Mesenchymal stem cell (in vitro differentiated cells and primary cell): ENCODE measurements around the gene IFIT3.

ENCODE experiments used
- DNase-seq: peaks from one replicate; pipeline ENCODE4 v3.0.0-alpha.2; 2013
- H2AFZ ChIP-seq: one replicate; pipeline ENCODE4 v1.6.1; 2013; ENCODE audit warnings: low read depth, mild to moderate bottlenecking, control low read depth, inconsistent platforms, low read length, moderate library complexity
- H2AK5ac ChIP-seq: 2 replicates; pipeline ENCODE4 v1.6.1; 2013; ENCODE audit warnings: low read length, moderate library complexity, mild to moderate bottlenecking, inconsistent platforms; ENCODE audit not compliant: severe bottlenecking
- H2BK120ac ChIP-seq: one replicate; pipeline ENCODE4 v1.6.1; 2013; ENCODE audit warnings: low read depth, mild to moderate bottlenecking, inconsistent platforms, low read length, moderate library complexity
- H2BK12ac ChIP-seq, 2 experiments: one replicate each; pipeline ENCODE4 v1.6.1; 2013; ENCODE audit warnings: inconsistent platforms in 2 of 2, low read length in 2 of 2, mild to moderate bottlenecking in 2 of 2, moderate library complexity in 2 of 2, control low read depth in 1 of 2
- H2BK15ac ChIP-seq: one replicate; pipeline ENCODE4 v1.6.1; 2013; ENCODE audit warnings: mild to moderate bottlenecking, low read depth, inconsistent platforms; ENCODE audit not compliant: poor library complexity, severe bottlenecking
- H2BK5ac ChIP-seq: 2 replicates; pipeline ENCODE4 v1.6.1; 2013; ENCODE audit warnings: low read depth, mild to moderate bottlenecking, low read length, control low read depth, inconsistent platforms; ENCODE audit not compliant: poor library complexity, severe bottlenecking
- H3K14ac ChIP-seq, 2 experiments: one replicate each; pipeline ENCODE4 v1.6.1; 2013; ENCODE audit warnings: inconsistent platforms in 2 of 2, low read length in 2 of 2, control low read depth in 1 of 2, mild to moderate bottlenecking in 1 of 2, moderate library complexity in 1 of 2
- H3K18ac ChIP-seq, 2 experiments: one replicate each; pipeline ENCODE4 v1.6.1; 2013; ENCODE audit warnings: inconsistent platforms in 2 of 2, low read length in 2 of 2, control low read depth in 1 of 2, low read depth in 1 of 2, mild to moderate bottlenecking in 1 of 2
- H3K23ac ChIP-seq, 2 experiments: one replicate each; pipeline ENCODE4 v1.6.1; 2013; ENCODE audit warnings: inconsistent platforms in 2 of 2, low read length in 2 of 2, mild to moderate bottlenecking in 2 of 2, moderate library complexity in 2 of 2, control low read depth in 1 of 2
- H3K27ac ChIP-seq: 2 replicates; pipeline ENCODE4 v1.5.1; 2013; ENCODE audit warnings: mild to moderate bottlenecking, moderate library complexity, low read length, control low read depth, inconsistent platforms; ENCODE audit not compliant: poor library complexity, severe bottlenecking
- H3K27me3 ChIP-seq, 2 experiments: 2 replicates each; pipeline versions ENCODE4 v1.6.1 to v1.7.0; 2013; ENCODE audit warnings: low read length in 2 of 2, mild to moderate bottlenecking in 2 of 2, moderate library complexity in 2 of 2, control low read depth in 1 of 2, inconsistent platforms in 1 of 2; ENCODE audit not compliant: control insufficient read depth in 1 of 2, insufficient read depth in 1 of 2
- H3K36me3 ChIP-seq, 2 experiments: 2 replicates each; pipeline versions ENCODE4 v1.6.1 to v1.7.0; 2013; ENCODE audit warnings: low read length in 2 of 2, control low read depth in 1 of 2, inconsistent platforms in 1 of 2, low read depth in 1 of 2, mild to moderate bottlenecking in 1 of 2; ENCODE audit not compliant: insufficient read depth in 2 of 2, control insufficient read depth in 1 of 2
- H3K4ac ChIP-seq, 2 experiments: one replicate each; pipeline ENCODE4 v1.6.1; 2013; ENCODE audit warnings: inconsistent platforms in 2 of 2, low read length in 2 of 2, mild to moderate bottlenecking in 2 of 2, moderate library complexity in 2 of 2, control low read depth in 1 of 2, low read depth in 1 of 2
- H3K4me1 ChIP-seq: 2 replicates; pipeline ENCODE4 v1.6.1; 2013; ENCODE audit warnings: low read depth, low read length, control low read depth; ENCODE audit not compliant: control insufficient read depth, insufficient read depth
- H3K4me2 ChIP-seq: 2 replicates; pipeline ENCODE4 v1.6.1; 2013; ENCODE audit warnings: low read length, mild to moderate bottlenecking, inconsistent platforms; ENCODE audit not compliant: poor library complexity, severe bottlenecking
- H3K4me3 ChIP-seq, 2 experiments: 2 replicates each; pipeline versions ENCODE4 v1.5.1 to v1.7.0; 2013; ENCODE audit warnings: low read length in 2 of 2, mild to moderate bottlenecking in 2 of 2, control low read depth in 1 of 2, low read depth in 1 of 2; ENCODE audit not compliant: insufficient read depth in 1 of 2
- H3K79me1 ChIP-seq: replicated peaks from 2 replicates; pipeline ENCODE4 v1.6.1; 2013; ENCODE audit warnings: mild to moderate bottlenecking, control low read depth, low read length, inconsistent platforms; ENCODE audit not compliant: poor library complexity, severe bottlenecking
- H3K9ac ChIP-seq: 2 replicates; pipeline ENCODE4 v1.7.0; 2013; ENCODE audit warnings: mild to moderate bottlenecking, low read length, moderate library complexity
- H3K9me3 ChIP-seq: 2 replicates; pipeline ENCODE4 v1.7.0; 2013; ENCODE audit warnings: mild to moderate bottlenecking, low read length; ENCODE audit not compliant: control insufficient read depth
- H4K8ac ChIP-seq: one replicate; pipeline ENCODE4 v1.6.1; 2013; ENCODE audit warnings: inconsistent platforms, mild to moderate bottlenecking, low read length, moderate library complexity
- H4K91ac ChIP-seq: one replicate; pipeline ENCODE4 v1.6.1; 2013; ENCODE audit warnings: mild to moderate bottlenecking, low read length, inconsistent platforms
- WGBS: methylation state at CpG from one replicate; pipeline ENCODE4 v1.1.7; 2013; ENCODE audit warnings: mixed read lengths; 5-methylcytosine and 5-hydroxymethylcytosine counted together

IFIT3 gene

GRCh38 chr10:89338713-89339112 lies 10.9 kb downstream of the IFIT3 start:
- 98% methylated on average over 3 of the region's 3 CpGs for WGBS
- H3K4me1 ChIP-seq: peaks cover 8% of the 10 kb centered on the region

GRCh38 chr10:89339875-89340274 lies 12.1 kb downstream of the IFIT3 start:
- Histone ChIP-seq H4K91ac (no peak overlapping the region), H3K36me3 (peaks cover 2 to 67% of the 10 kb centered on the region in 2 experiments), H3K14ac (no peak overlapping the region), H2BK12ac (no peak overlapping the region), H2AFZ (no peak overlapping the region), H3K4ac (no peak overlapping the region), H3K27me3 (no peaks in the 10 kb centered on the region), H2BK5ac (no peak overlapping the region), H3K4me3 (no peak overlapping the region), H2BK15ac (no peak overlapping the region), H2AK5ac (no peak overlapping the region), H3K9me3 (no peaks in the 10 kb centered on the region), H3K4me1 (peaks cover 6% of the 10 kb centered on the region), H3K23ac (no peak overlapping the region), H3K18ac (no peak overlapping the region), H3K9ac (no peak overlapping the region), H3K4me2 (no peak overlapping the region), H4K8ac (no peak overlapping the region), H2BK120ac (no peak overlapping the region), H3K79me1 (peaks cover 16% of the 10 kb centered on the region), H3K27ac (no peak overlapping the region)
- WGBS: 99% methylated on average over 4 of the region's 4 CpGs
- DNase-seq: no peak

More at GRCh38 chr10:89338713-89339112, 10.9 kb downstream of the IFIT3 start:
- Histone ChIP-seq H3K18ac (no peak overlapping the region), H2BK15ac (no peak overlapping the region), H4K91ac (no peak overlapping the region), H3K23ac (no peak overlapping the region), H3K9ac (no peak overlapping the region), H3K4me2 (no peak overlapping the region), H2AK5ac (peak overlapping the region; percentile 81), H2BK5ac (no peak overlapping the region), H4K8ac (no peak overlapping the region), H3K79me1 (peaks cover 16% of the 10 kb centered on the region), H2BK120ac (no peak overlapping the region), H3K9me3 (no peaks in the 10 kb centered on the region), H3K14ac (no peak overlapping the region), H3K27me3 (no peaks in the 10 kb centered on the region), H3K36me3 (peaks cover 2 to 67% of the 10 kb centered on the region in 2 experiments), H3K4me3 (no peak overlapping the region), H2AFZ (no peak overlapping the region), H3K4ac (no peak overlapping the region), H3K27ac (no peak overlapping the region), H2BK12ac (no peak overlapping the region)
- no peak for DNase-seq

GRCh38 chr10:89341649-89342048 lies 13.9 kb downstream of the IFIT3 start:
- no peak for DNase-seq
- peaks cover 2 to 54% of the 10 kb centered on the region in 2 experiments for H3K36me3 ChIP-seq
- no peak overlapping the region for H2BK15ac ChIP-seq
- no peaks in the 10 kb centered on the region for H3K9me3 ChIP-seq
- H2BK12ac ChIP-seq: no peak overlapping the region
- H3K27me3 ChIP-seq: no peaks in the 10 kb centered on the region
- no peak overlapping the region for H3K27ac ChIP-seq
- no peak overlapping the region for H2BK120ac ChIP-seq
- 100% methylated on average over 1 of the region's 3 CpGs for WGBS
- H3K79me1 ChIP-seq: peaks cover 12% of the 10 kb centered on the region
- H3K4me2 ChIP-seq: no peak overlapping the region
- H3K4me1 ChIP-seq: peaks cover 6% of the 10 kb centered on the region
- no peak overlapping the region for H3K14ac ChIP-seq
- no peak overlapping the region for H2AFZ ChIP-seq
- no peak overlapping the region for H3K4ac ChIP-seq
- no peak overlapping the region for H4K8ac ChIP-seq
- no peak overlapping the region for H2AK5ac ChIP-seq
- H2BK5ac ChIP-seq: no peak overlapping the region
- no peak overlapping the region for H3K9ac ChIP-seq
- no peak overlapping the region for H3K4me3 ChIP-seq
- H3K23ac ChIP-seq: no peak overlapping the region
- no peak overlapping the region for H4K91ac ChIP-seq
- H3K18ac ChIP-seq: no peak overlapping the region

- 87% methylated on average over 3 of the region's 3 CpGs for WGBS
- peak overlapping the region in 1 of 2 experiments; percentile 30 for H3K4me3 ChIP-seq
Measured at GRCh38 chr10:89342206-89342958, 14.6 kb downstream of the IFIT3 start.

More at GRCh38 chr10:89342206-89342958, 14.6 kb downstream of the IFIT3 start:
- peak overlapping the region; percentile 31 for H3K9ac ChIP-seq
- no peak overlapping the region for H2AFZ ChIP-seq
- no peak overlapping the region for H2BK15ac ChIP-seq
- peaks cover 11% of the 10 kb centered on the region for H3K79me1 ChIP-seq
- H2BK5ac ChIP-seq: no peak overlapping the region
- H3K27ac ChIP-seq: no peak overlapping the region
- no peak overlapping the region for H3K4ac ChIP-seq
- no peak overlapping the region for H2BK12ac ChIP-seq
- peaks cover 2 to 47% of the 10 kb centered on the region in 2 experiments for H3K36me3 ChIP-seq
- H3K9me3 ChIP-seq: no peaks in the 10 kb centered on the region
- no peak for DNase-seq
- H3K18ac ChIP-seq: peak overlapping the region in 1 of 2 experiments; percentile 2
- H3K14ac ChIP-seq: no peak overlapping the region
- H3K23ac ChIP-seq: no peak overlapping the region
- H4K8ac ChIP-seq: no peak overlapping the region
- peaks cover 5% of the 10 kb centered on the region for H3K4me1 ChIP-seq
- H3K27me3 ChIP-seq: no peaks in the 10 kb centered on the region
- no peak overlapping the region for H2BK120ac ChIP-seq
- H2AK5ac ChIP-seq: peak overlapping the region; percentile 38
- H3K4me2 ChIP-seq: no peak overlapping the region
- no peak overlapping the region for H4K91ac ChIP-seq
